ENCODE data around the gene CAMTA1. TPM values are rescaled to one million over a fixed set of nuclear protein-coding genes. Genes with fewer than 3 reads are reported as not detected.

CAMTA1 gene
- total and polyA plus RNA-seq, 4 donors: 18.0 to 93.5 (median 35.8) TPM

DNA sequence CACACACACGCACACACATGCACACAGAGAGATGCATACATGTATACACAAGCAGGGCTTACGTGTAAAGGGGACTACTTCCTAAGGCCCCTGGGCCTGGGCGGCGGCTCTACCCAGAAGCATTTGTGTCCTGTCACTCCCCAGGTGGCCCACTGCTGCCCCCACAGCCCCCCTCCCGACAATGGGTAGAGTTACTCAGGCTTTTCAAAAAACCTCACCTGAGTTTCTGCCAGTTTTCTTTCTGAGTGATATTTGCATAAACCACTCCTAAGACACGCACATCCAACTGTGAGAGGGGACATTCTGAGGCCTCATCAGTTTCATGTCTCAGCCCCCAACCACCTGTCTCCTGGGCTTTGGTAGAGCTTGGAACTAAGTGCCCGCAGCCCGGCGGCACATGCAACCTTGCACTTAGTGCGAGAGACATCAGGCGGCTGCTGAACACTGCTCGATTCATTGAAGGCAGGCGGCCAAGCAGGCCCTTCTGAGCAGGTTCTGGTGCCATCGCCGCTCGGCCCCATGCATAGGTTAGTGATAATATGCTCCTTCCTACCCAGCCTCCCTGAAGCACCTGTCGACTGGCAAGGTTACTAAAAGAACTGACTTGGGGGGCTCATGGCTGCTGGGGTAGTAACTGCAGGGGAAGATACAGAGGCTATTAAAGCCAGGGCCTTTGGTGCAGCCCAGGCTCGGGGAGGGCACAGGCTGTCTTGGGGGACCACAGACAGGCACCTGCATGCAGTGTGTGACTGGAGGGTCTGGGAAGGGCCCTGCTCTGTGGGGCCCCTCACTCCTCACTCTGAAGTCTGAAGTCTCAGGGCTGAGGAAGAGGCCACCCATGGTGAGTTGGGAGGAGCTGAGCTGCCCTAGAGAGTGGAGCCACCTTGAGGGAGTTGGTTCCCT is 621.6 kb downstream of the CAMTA1 start:
- Histone ChIP-seq H3K27ac (ENCODE audit: low read depth in 1 of 2, low read length in 2 of 2) (no peak overlapping the region), H3K4me3 (ENCODE audit: low read depth in 1 of 3, low read length in 3 of 3) (no peak overlapping the region), H3K27me3 (ENCODE audit: control insufficient read depth in 4 of 4, insufficient read depth in 4 of 4, low read length in 3 of 4) (no peaks in the 10 kb centered on the region), H3K9ac (ENCODE audit: low read depth in 1 of 2, low read length in 2 of 2) (no peak overlapping the region), H3K4me1 (ENCODE audit: control insufficient read depth in 4 of 4, insufficient read depth in 4 of 4, low read length in 3 of 4) (no peaks in the 10 kb centered on the region), H3K9me3 (ENCODE audit: control insufficient read depth in 4 of 4, low read length in 3 of 4) (no peaks in the 10 kb centered on the region), H3K36me3 (ENCODE audit: control insufficient read depth in 4 of 4, insufficient read depth in 3 of 4, low read depth in 1 of 4, low read length in 3 of 4) (no peaks in the 10 kb centered on the region)
- TF ChIP-seq, protein P1, sequence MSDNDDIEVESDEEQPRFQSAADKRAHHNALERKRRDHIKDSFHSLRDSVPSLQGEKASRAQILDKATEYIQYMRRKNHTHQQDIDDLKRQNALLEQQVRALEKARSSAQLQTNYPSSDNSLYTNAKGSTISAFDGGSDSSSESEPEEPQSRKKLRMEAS (IDR thresholded peaks at IDR 0.05): no peak
- no peak for TF ChIP-seq SP1 (IDR thresholded peaks at IDR 0.05)
- TF ChIP-seq, protein P2, sequence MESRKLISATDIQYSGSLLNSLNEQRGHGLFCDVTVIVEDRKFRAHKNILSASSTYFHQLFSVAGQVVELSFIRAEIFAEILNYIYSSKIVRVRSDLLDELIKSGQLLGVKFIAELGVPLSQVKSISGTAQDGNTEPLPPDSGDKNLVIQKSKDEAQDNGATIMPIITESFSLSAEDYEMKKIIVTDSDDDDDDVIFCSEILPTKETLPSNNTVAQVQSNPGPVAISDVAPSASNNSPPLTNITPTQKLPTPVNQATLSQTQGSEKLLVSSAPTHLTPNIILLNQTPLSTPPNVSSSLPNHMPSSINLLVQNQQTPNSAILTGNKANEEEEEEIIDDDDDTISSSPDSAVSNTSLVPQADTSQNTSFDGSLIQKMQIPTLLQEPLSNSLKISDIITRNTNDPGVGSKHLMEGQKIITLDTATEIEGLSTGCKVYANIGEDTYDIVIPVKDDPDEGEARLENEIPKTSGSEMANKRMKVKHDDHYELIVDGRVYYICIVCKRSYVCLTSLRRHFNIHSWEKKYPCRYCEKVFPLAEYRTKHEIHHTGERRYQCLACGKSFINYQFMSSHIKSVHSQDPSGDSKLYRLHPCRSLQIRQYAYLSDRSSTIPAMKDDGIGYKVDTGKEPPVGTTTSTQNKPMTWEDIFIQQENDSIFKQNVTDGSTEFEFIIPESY (IDR thresholded peaks at IDR 0.05): no peak
- TF ChIP-seq YY1 (IDR thresholded peaks at IDR 0.05): no peak
- TF ChIP-seq FOXA1 (IDR thresholded peaks at IDR 0.05): no peak
- TF ChIP-seq JUND (IDR thresholded peaks at IDR 0.05): no peak
- TF ChIP-seq TAF1 (conservative IDR thresholded peaks at IDR 0.05): no peak
- TF ChIP-seq HNF4A (conservative IDR thresholded peaks at IDR 0.05): no peak
- no peak for TF ChIP-seq HNF4G (IDR thresholded peaks at IDR 0.05)
- no peak for TF ChIP-seq RAD21 (IDR thresholded peaks at IDR 0.05)
- no peak for TF ChIP-seq FOXA2 (IDR thresholded peaks at IDR 0.05)
- TF ChIP-seq RXRA (IDR thresholded peaks at IDR 0.05): no peak
- TF ChIP-seq, protein P3, sequence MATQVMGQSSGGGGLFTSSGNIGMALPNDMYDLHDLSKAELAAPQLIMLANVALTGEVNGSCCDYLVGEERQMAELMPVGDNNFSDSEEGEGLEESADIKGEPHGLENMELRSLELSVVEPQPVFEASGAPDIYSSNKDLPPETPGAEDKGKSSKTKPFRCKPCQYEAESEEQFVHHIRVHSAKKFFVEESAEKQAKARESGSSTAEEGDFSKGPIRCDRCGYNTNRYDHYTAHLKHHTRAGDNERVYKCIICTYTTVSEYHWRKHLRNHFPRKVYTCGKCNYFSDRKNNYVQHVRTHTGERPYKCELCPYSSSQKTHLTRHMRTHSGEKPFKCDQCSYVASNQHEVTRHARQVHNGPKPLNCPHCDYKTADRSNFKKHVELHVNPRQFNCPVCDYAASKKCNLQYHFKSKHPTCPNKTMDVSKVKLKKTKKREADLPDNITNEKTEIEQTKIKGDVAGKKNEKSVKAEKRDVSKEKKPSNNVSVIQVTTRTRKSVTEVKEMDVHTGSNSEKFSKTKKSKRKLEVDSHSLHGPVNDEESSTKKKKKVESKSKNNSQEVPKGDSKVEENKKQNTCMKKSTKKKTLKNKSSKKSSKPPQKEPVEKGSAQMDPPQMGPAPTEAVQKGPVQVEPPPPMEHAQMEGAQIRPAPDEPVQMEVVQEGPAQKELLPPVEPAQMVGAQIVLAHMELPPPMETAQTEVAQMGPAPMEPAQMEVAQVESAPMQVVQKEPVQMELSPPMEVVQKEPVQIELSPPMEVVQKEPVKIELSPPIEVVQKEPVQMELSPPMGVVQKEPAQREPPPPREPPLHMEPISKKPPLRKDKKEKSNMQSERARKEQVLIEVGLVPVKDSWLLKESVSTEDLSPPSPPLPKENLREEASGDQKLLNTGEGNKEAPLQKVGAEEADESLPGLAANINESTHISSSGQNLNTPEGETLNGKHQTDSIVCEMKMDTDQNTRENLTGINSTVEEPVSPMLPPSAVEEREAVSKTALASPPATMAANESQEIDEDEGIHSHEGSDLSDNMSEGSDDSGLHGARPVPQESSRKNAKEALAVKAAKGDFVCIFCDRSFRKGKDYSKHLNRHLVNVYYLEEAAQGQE (IDR thresholded peaks at IDR 0.05): no peak
- TF ChIP-seq EGR1 (IDR thresholded peaks at IDR 0.05; ENCODE audit: low read depth in 2 of 2): no peak
- peak; percentile 25 for DNase-seq (ENCODE audit: low spot score)
- 94% methylated on average over 18 of the region's 18 CpGs for WGBS

DNA sequence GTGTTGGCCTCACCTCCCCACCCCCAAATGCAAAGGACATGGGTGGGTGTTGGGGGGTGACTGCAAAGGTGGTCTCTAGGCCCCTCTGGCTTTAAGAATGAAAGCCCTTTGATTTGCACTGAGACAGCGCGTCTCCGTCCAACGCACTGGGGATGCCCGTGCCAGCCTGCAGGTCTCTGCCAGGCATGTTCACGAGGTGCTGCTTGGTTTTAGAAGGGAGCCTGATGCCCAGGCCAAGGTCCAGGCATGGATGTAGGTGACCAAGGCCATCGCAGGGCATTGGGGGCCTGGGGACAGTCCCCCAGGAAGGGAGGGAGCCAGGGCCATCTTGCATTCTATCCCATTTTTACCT is 622.3 kb downstream of the CAMTA1 start:
- no peak overlapping the region for H3K27ac ChIP-seq (ENCODE audit: low read depth in 1 of 2, low read length in 2 of 2)
- H3K4me3 ChIP-seq (ENCODE audit: low read depth in 1 of 3, low read length in 3 of 3): no peak overlapping the region
- WGBS: 91% methylated on average over 7 of the region's 7 CpGs
- no peaks in the 10 kb centered on the region for H3K27me3 ChIP-seq (ENCODE audit: control insufficient read depth in 4 of 4, insufficient read depth in 4 of 4, low read length in 3 of 4)
- H3K36me3 ChIP-seq (ENCODE audit: control insufficient read depth in 4 of 4, insufficient read depth in 3 of 4, low read depth in 1 of 4, low read length in 3 of 4): no peaks in the 10 kb centered on the region
- H3K9me3 ChIP-seq (ENCODE audit: control insufficient read depth in 4 of 4, low read length in 3 of 4): no peaks in the 10 kb centered on the region
- peak; percentile 20 for DNase-seq (ENCODE audit: low spot score)
- H3K9ac ChIP-seq (ENCODE audit: low read depth in 1 of 2, low read length in 2 of 2): no peak overlapping the region
- no peaks in the 10 kb centered on the region for H3K4me1 ChIP-seq (ENCODE audit: control insufficient read depth in 4 of 4, insufficient read depth in 4 of 4, low read length in 3 of 4)
- no peak for TF ChIP-seq JUND (IDR thresholded peaks at IDR 0.05)
- TF ChIP-seq HNF4A (conservative IDR thresholded peaks at IDR 0.05): no peak
- TF ChIP-seq, protein P4, sequence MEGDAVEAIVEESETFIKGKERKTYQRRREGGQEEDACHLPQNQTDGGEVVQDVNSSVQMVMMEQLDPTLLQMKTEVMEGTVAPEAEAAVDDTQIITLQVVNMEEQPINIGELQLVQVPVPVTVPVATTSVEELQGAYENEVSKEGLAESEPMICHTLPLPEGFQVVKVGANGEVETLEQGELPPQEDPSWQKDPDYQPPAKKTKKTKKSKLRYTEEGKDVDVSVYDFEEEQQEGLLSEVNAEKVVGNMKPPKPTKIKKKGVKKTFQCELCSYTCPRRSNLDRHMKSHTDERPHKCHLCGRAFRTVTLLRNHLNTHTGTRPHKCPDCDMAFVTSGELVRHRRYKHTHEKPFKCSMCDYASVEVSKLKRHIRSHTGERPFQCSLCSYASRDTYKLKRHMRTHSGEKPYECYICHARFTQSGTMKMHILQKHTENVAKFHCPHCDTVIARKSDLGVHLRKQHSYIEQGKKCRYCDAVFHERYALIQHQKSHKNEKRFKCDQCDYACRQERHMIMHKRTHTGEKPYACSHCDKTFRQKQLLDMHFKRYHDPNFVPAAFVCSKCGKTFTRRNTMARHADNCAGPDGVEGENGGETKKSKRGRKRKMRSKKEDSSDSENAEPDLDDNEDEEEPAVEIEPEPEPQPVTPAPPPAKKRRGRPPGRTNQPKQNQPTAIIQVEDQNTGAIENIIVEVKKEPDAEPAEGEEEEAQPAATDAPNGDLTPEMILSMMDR (IDR thresholded peaks at IDR 0.05; ENCODE audit: low read depth, low read length, missing input control): no peak
- no peak for TF ChIP-seq GABPA (IDR thresholded peaks at IDR 0.05 in 1 of 2, conservative IDR thresholded peaks at IDR 0.05 in 1 of 2)
- TF ChIP-seq FOXA1 (IDR thresholded peaks at IDR 0.05): no peak
- TF ChIP-seq, protein P1 (IDR thresholded peaks at IDR 0.05): no peak
- no peak for TF ChIP-seq EGR1 (IDR thresholded peaks at IDR 0.05; ENCODE audit: low read depth in 2 of 2)
- no peak for TF ChIP-seq NR2F2 (IDR thresholded peaks at IDR 0.05)
- no peak for TF ChIP-seq YY1 (IDR thresholded peaks at IDR 0.05)
- no peak for TF ChIP-seq SP1 (IDR thresholded peaks at IDR 0.05)
- no peak for TF ChIP-seq RXRA (IDR thresholded peaks at IDR 0.05)
- TF ChIP-seq, protein P5, sequence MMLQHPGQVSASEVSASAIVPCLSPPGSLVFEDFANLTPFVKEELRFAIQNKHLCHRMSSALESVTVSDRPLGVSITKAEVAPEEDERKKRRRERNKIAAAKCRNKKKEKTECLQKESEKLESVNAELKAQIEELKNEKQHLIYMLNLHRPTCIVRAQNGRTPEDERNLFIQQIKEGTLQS (IDR thresholded peaks at IDR 0.05): no peak
- TF ChIP-seq HNF4G (IDR thresholded peaks at IDR 0.05): no peak
- no peak for TF ChIP-seq FOXA2 (IDR thresholded peaks at IDR 0.05)
- no peak for TF ChIP-seq RAD21 (IDR thresholded peaks at IDR 0.05)
- TF ChIP-seq TAF1 (conservative IDR thresholded peaks at IDR 0.05): no peak
- TF ChIP-seq, protein P3 (IDR thresholded peaks at IDR 0.05): no peak

Measured in liver (tissue), 9 donors.